ENCODE measurements around the gene DNAJB6.

DNA sequence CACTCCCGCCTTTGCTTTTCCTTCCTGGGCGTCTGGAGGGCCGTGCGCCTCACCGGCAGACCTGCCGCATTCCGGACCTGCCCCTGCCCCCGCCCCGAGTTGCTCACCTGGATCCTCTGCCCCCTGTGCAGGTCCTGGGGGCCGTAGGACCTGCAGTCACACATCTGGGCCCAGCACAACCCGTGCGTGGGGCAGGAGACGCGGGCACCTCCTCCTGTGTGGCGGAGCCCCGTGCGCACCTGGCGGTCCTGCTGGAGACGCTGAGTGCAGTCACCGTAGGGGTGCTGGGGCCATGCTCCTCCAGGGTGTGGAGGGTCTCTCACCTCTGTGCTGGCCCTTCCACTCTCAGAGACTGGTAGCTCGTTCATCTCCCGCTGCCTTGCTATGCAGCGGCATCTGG is 85.5 kb downstream of the DNAJB6 start:
- TF ChIP-seq BHLHE40 (IDR thresholded peaks at IDR 0.05; ENCODE audit: borderline replicate concordance) (no peak), FOXM1 (IDR thresholded peaks at IDR 0.05; ENCODE audit: borderline replicate concordance) (no peak)
